Measurements from ENCODE around the gene TIGD2. TPM values are rescaled to one million over a fixed set of nuclear protein-coding genes. Genes with fewer than 3 reads are reported as not detected.

Gene TIGD2
- polyA plus RNA-seq, 1 experiment, result 9.3 TPM

- no peaks in the 10 kb centered on the region for H3K27me3 ChIP-seq (ENCODE audit: control insufficient read depth, insufficient read depth, low read length)
- POLR2A ChIA-PET, result no interaction called here
These were observed 49.5 kb downstream of the TIGD2 start for GRCh38 chr4:89160806-89161205.

GRCh38 chr4:89161841-89162240 is 50.5 kb downstream of the TIGD2 start:
- no peak for TF ChIP-seq CTCF (IDR thresholded peaks at IDR 0.05; ENCODE audit: low read depth, low read length)
- Histone ChIP-seq H3K27me3 (ENCODE audit: control insufficient read depth, insufficient read depth, low read length) (no peaks in the 10 kb centered on the region), H3K27ac (ENCODE audit: low read depth, low read length) (no peak overlapping the region), H3K4me3 (ENCODE audit: low read depth, low read length) (no peak overlapping the region), H3K9me3 (ENCODE audit: control insufficient read depth, insufficient read depth, low read length) (no peaks in the 10 kb centered on the region)
- ChIA-PET POLR2A (no interaction called here), CTCF (no interaction called here)
- no peak for DNase-seq (ENCODE audit: low read depth, low spot score)

More at GRCh38 chr4:89160806-89161205, 49.5 kb downstream of the TIGD2 start:
- H3K9me3 ChIP-seq (ENCODE audit: control insufficient read depth, insufficient read depth, low read length), result no peaks in the 10 kb centered on the region
- H3K4me3 ChIP-seq (ENCODE audit: low read depth, low read length), result no peak overlapping the region
- CTCF ChIA-PET, result interaction anchor here (1.5 to 2.8 kb wide), 2 partner anchors 11 to 105 kb away, joined by 3 to 8 read pairs; no protein-coding TSS in a partner anchor
- DNase-seq (ENCODE audit: low read depth, low spot score), result no peak
- no peak for TF ChIP-seq CTCF (IDR thresholded peaks at IDR 0.05; ENCODE audit: low read depth, low read length)
- no peak overlapping the region for H3K27ac ChIP-seq (ENCODE audit: low read depth, low read length)

GRCh38 chr4:89162496-89162895 is 51.2 kb downstream of the TIGD2 start:
- no peak for DNase-seq (ENCODE audit: low read depth, low spot score)
- H3K27ac ChIP-seq (ENCODE audit: low read depth, low read length), result no peak overlapping the region
- no peak overlapping the region for H3K4me3 ChIP-seq (ENCODE audit: low read depth, low read length)
- ChIA-PET CTCF (interaction anchor here (1.9 kb wide), 1 partner anchor 20 kb away, joined by 8 read pairs; no protein-coding TSS in a partner anchor), POLR2A (no interaction called here)
- no peaks in the 10 kb centered on the region for H3K9me3 ChIP-seq (ENCODE audit: control insufficient read depth, insufficient read depth, low read length)
- no peak for TF ChIP-seq CTCF (IDR thresholded peaks at IDR 0.05; ENCODE audit: low read depth, low read length)
- no peaks in the 10 kb centered on the region for H3K27me3 ChIP-seq (ENCODE audit: control insufficient read depth, insufficient read depth, low read length)

GRCh38 chr4:89162987-89163386 is 51.7 kb downstream of the TIGD2 start:
- ChIA-PET CTCF (interaction anchor here (1.9 kb wide), 1 partner anchor 20 kb away, joined by 8 read pairs; no protein-coding TSS in a partner anchor), POLR2A (no interaction called here)
- DNase-seq (ENCODE audit: low read depth, low spot score), result no peak
- Histone ChIP-seq H3K27ac (ENCODE audit: low read depth, low read length) (no peak overlapping the region), H3K4me3 (ENCODE audit: low read depth, low read length) (no peak overlapping the region), H3K9me3 (ENCODE audit: control insufficient read depth, insufficient read depth, low read length) (no peaks in the 10 kb centered on the region), H3K27me3 (ENCODE audit: control insufficient read depth, insufficient read depth, low read length) (no peaks in the 10 kb centered on the region)
- no peak for TF ChIP-seq CTCF (IDR thresholded peaks at IDR 0.05; ENCODE audit: low read depth, low read length)

GRCh38 chr4:89164400-89164799 is 53.1 kb downstream of the TIGD2 start:
- CTCF ChIA-PET, result interaction anchor here (0.9 to 1.9 kb wide), 3 partner anchors 12 to 61 kb away, joined by 3 to 8 read pairs (median 3); no protein-coding TSS in a partner anchor

More at GRCh38 chr4:89164400-89164799, 53.1 kb downstream of the TIGD2 start:
- TF ChIP-seq CTCF (IDR thresholded peaks at IDR 0.05; ENCODE audit: low read depth, low read length), result no peak
- no peak for DNase-seq (ENCODE audit: low read depth, low spot score)
- Histone ChIP-seq H3K27me3 (ENCODE audit: control insufficient read depth, insufficient read depth, low read length) (no peaks in the 10 kb centered on the region), H3K9me3 (ENCODE audit: control insufficient read depth, insufficient read depth, low read length) (no peaks in the 10 kb centered on the region), H3K4me3 (ENCODE audit: low read depth, low read length) (no peak overlapping the region), H3K27ac (ENCODE audit: low read depth, low read length) (no peak overlapping the region)
- POLR2A ChIA-PET, result no interaction called here

Small RNA genes lying within 50 kb of the gene (small RNA-seq; reads per million reads assigned to genes)
- gene RNU6-907P (ENCODE audit: insufficient read length, low read depth), result not detected

Other genes with a start within 250 kb of the TIGD2 start
- 21.3 and 27.6 TPM in 2 replicates for gene FAM13A, start 54.3 kb upstream of the TIGD2 start, polyA plus RNA-seq (2011; rRNA removed)
- 0.01 TPM in 1 of 2 replicates, not detected in the other for gene GPRIN3, start 196.3 kb downstream of the TIGD2 start, polyA plus RNA-seq (2011; rRNA removed)

Data from AG04450 (cell line).